KMS-11 (cell line): ENCODE measurements around the gene WASF3.

Source experiments
- H2AFZ ChIP-seq: fragments of 200-600 bp; sonication (generic); 2 replicates; pipeline ENCODE4 v1.6.1; 2016; ENCODE audit warnings: antibody characterized with exemption, mixed run types, low read depth
- H3K27ac ChIP-seq: fragments of 200-600 bp; sonication (generic); 2 replicates; pipeline ENCODE4 v1.6.1; 2016; ENCODE audit warnings: mild to moderate bottlenecking, mixed run types
- H3K27me3 ChIP-seq: fragments of 200-600 bp; sonication (generic); 2 replicates; pipeline ENCODE4 v1.6.1; 2017; ENCODE audit warnings: mild to moderate bottlenecking, low read depth, mixed run types, moderate library complexity; ENCODE audit not compliant: insufficient read depth
- H3K36me3 ChIP-seq: fragments of 200-600 bp; sonication (generic); 2 replicates; pipeline ENCODE4 v1.6.1; 2017; ENCODE audit warnings: mild to moderate bottlenecking, mixed run types; ENCODE audit not compliant: insufficient read depth
- H3K4me1 ChIP-seq: fragments of 200-600 bp; sonication (generic); 2 replicates; pipeline ENCODE4 v1.6.1; 2016; ENCODE audit warnings: mild to moderate bottlenecking, low read depth, mixed run types; ENCODE audit not compliant: poor library complexity, severe bottlenecking
- H3K4me2 ChIP-seq: fragments of 200-600 bp; sonication (generic); 2 replicates; pipeline ENCODE4 v1.7.0; 2016; ENCODE audit warnings: mild to moderate bottlenecking, mixed run types
- H3K4me3 ChIP-seq: fragments of 200-600 bp; sonication (generic); IDR thresholded peaks from 2 replicates; pipeline ENCODE4 v1.6.1; 2017; ENCODE audit warnings: low read depth, low read length, mixed read lengths; ENCODE audit not compliant: insufficient read depth
- H3K79me2 ChIP-seq: fragments of 200-600 bp; sonication (generic); 2 replicates; pipeline ENCODE4 v1.6.1; 2016; ENCODE audit warnings: low read depth, mixed run types; ENCODE audit not compliant: insufficient read depth
- H3K9ac ChIP-seq: fragments of 200-600 bp; sonication (generic); 2 replicates; pipeline ENCODE4 v1.6.1; 2016; ENCODE audit warnings: mild to moderate bottlenecking, mixed run types
- H4K20me1 ChIP-seq: fragments of 200-600 bp; sonication (generic); 2 replicates; pipeline ENCODE4 v1.6.1; 2016; ENCODE audit warnings: mild to moderate bottlenecking, mixed run types; ENCODE audit not compliant: insufficient read depth
- CTCF ChIP-seq: fragments of 200-600 bp; sonication (generic); conservative IDR thresholded peaks from 2 replicates; pipeline ENCODE4 v1.6.1; 2017; ENCODE audit warnings: low read depth, mild to moderate bottlenecking, antibody characterized with exemption, low read length, moderate library complexity, mixed read lengths

Gene WASF3

GRCh38 chr13:26539738-26540292 lies 17.7 kb upstream of the WASF3 start:
- Histone ChIP-seq H3K36me3 (no peaks in the 10 kb centered on the region), H3K4me3 (no peak overlapping the region), H3K79me2 (no peaks in the 10 kb centered on the region), H3K9ac (no peak overlapping the region), H3K4me1 (no peaks in the 10 kb centered on the region), H2AFZ (no peak overlapping the region), H3K4me2 (no peak overlapping the region), H4K20me1 (no peaks in the 10 kb centered on the region), H3K27ac (no peak overlapping the region), H3K27me3 (no peaks in the 10 kb centered on the region)
- no peak for TF ChIP-seq CTCF

GRCh38 chr13:26540334-26540733 lies 17.1 kb upstream of the WASF3 start:
- Histone ChIP-seq H3K4me2 (no peak overlapping the region), H3K4me3 (no peak overlapping the region), H2AFZ (no peak overlapping the region), H4K20me1 (no peaks in the 10 kb centered on the region), H3K36me3 (no peaks in the 10 kb centered on the region), H3K79me2 (no peaks in the 10 kb centered on the region), H3K27ac (no peak overlapping the region), H3K27me3 (no peaks in the 10 kb centered on the region), H3K9ac (no peak overlapping the region), H3K4me1 (no peaks in the 10 kb centered on the region)
- no peak for TF ChIP-seq CTCF

GRCh38 chr13:26541041-26541440 lies 16.4 kb upstream of the WASF3 start:
- H3K9ac ChIP-seq: no peak overlapping the region
- no peaks in the 10 kb centered on the region for H3K79me2 ChIP-seq
- H3K4me1 ChIP-seq: no peaks in the 10 kb centered on the region
- no peaks in the 10 kb centered on the region for H3K27me3 ChIP-seq
- no peak overlapping the region for H3K4me3 ChIP-seq
- H4K20me1 ChIP-seq: no peaks in the 10 kb centered on the region
- H3K27ac ChIP-seq: no peak overlapping the region
- no peak overlapping the region for H3K4me2 ChIP-seq
- H3K36me3 ChIP-seq: no peaks in the 10 kb centered on the region
- no peak for TF ChIP-seq CTCF
- no peak overlapping the region for H2AFZ ChIP-seq

- Histone ChIP-seq H4K20me1 (no peaks in the 10 kb centered on the region), H3K9ac (no peak overlapping the region), H3K36me3 (no peaks in the 10 kb centered on the region), H3K4me1 (no peaks in the 10 kb centered on the region), H3K79me2 (no peaks in the 10 kb centered on the region), H3K4me2 (no peak overlapping the region), H3K27me3 (no peaks in the 10 kb centered on the region), H2AFZ (no peak overlapping the region), H3K27ac (no peak overlapping the region), H3K4me3 (no peak overlapping the region)
- no peak for TF ChIP-seq CTCF
Observed at GRCh38 chr13:26541678-26542568, 15.6 kb upstream of the WASF3 start.
